ENCODE results near the gene UBQLN2.

- no peak for TF ChIP-seq GABPA (IDR thresholded peaks at IDR 0.05; ENCODE audit: low read depth)
- TF ChIP-seq, protein P1, sequence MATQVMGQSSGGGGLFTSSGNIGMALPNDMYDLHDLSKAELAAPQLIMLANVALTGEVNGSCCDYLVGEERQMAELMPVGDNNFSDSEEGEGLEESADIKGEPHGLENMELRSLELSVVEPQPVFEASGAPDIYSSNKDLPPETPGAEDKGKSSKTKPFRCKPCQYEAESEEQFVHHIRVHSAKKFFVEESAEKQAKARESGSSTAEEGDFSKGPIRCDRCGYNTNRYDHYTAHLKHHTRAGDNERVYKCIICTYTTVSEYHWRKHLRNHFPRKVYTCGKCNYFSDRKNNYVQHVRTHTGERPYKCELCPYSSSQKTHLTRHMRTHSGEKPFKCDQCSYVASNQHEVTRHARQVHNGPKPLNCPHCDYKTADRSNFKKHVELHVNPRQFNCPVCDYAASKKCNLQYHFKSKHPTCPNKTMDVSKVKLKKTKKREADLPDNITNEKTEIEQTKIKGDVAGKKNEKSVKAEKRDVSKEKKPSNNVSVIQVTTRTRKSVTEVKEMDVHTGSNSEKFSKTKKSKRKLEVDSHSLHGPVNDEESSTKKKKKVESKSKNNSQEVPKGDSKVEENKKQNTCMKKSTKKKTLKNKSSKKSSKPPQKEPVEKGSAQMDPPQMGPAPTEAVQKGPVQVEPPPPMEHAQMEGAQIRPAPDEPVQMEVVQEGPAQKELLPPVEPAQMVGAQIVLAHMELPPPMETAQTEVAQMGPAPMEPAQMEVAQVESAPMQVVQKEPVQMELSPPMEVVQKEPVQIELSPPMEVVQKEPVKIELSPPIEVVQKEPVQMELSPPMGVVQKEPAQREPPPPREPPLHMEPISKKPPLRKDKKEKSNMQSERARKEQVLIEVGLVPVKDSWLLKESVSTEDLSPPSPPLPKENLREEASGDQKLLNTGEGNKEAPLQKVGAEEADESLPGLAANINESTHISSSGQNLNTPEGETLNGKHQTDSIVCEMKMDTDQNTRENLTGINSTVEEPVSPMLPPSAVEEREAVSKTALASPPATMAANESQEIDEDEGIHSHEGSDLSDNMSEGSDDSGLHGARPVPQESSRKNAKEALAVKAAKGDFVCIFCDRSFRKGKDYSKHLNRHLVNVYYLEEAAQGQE (IDR thresholded peaks at IDR 0.05; ENCODE audit: low read depth, low read length), result no peak
- TF ChIP-seq CTCF (IDR thresholded peaks at IDR 0.05), result no peak
- no peak for TF ChIP-seq POLR2AphosphoS5 (IDR thresholded peaks at IDR 0.05; ENCODE audit: low read depth, low read length)
- no peak for TF ChIP-seq SMC3 (IDR thresholded peaks at IDR 0.05; ENCODE audit: low read depth, low read length)
These were observed 12.8 kb upstream of the UBQLN2 start for GRCh38 chrX:56550667-56551066.
